Stimulated activated CD8-positive, alpha-beta memory T cell treated with anti-CD3 and anti-CD28 coated beads, Interleukin-4, amount 100 ng/mL, for 48 hours (primary cell): ENCODE data around the gene ZNF217.
"Not testable (repeated sequence)": the region's sequence is repeated elsewhere in the genome, so short reads cannot be mapped to it uniquely, and the experiment has no call there.

Experiments
- DNase-seq: peaks from one replicate; pipeline ENCODE4 v3.0.0-alpha.2; 2020

Gene ZNF217

DNA sequence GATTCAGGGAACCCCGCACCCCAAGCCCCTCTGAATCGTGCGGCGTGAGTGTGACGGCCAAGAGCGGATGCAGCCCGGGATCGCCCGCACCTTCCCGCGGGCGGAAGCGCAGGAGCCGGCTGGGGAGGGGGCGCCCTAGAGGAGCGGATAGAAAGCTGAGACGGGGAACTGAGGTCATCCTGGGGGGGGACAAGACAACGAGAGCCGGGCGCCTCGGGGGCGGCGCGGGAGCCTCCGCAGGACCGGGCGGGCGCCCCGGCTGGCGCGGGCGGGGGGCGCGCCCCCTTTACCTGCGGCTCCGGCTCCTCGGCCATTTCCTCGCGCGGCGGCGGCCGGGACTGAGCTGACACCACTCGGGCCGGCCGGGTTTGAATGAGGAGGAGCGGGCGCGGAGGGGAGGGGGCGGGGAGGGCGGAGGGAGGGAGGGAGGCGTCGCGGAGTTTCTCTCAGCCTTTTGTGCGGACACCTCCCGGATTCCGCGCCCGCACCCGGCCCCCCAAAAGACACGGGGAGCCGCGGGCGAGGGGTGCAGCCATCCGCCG, at the start of gene ZNF217:
TSS of gene ZNF217 (minus strand) at position 374 of the 542 bp plus-strand sequence. CDS start 11,013 bp downstream, outside the sequence.
- peak; percentile 81 for DNase-seq

DNA sequence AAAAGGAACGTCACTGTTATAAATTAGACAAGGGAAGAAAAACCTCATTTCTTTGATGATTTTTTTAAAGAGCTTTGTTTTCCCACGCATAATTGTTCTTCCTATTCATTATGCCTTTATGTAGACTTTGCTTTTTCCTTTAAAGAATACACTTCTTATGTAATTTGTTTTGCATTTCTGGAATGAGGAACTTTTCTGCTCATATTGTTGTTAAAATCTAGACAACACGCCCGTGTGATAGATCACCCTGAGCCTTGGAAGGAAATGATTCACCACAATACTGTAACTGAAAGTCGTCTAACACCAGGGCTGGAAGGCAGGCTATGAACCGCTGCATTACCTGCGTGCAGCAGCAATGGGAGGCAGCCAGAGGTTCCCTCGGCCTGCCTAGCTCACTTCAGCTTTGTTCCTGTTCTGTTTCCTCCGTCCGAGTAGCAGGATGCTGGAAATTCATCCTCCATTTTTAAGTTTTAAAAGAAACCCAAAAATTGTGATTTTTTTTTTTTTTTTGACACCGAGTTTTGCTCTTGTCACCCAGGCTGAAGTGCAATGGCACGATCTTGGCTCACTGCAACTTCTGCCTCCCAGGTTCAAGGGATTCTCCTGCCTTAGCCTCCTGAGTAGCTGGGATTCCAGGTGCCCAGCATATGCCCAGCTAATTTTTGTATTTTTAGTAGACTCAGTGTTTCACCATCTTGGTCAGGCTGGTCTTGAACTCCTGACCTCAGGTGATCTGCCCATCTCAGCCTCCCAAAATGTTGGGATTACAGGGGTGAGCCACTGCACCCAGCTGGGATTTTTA, 49.6 kb upstream of the ZNF217 start:
- peak; percentile 68 for DNase-seq

DNA sequence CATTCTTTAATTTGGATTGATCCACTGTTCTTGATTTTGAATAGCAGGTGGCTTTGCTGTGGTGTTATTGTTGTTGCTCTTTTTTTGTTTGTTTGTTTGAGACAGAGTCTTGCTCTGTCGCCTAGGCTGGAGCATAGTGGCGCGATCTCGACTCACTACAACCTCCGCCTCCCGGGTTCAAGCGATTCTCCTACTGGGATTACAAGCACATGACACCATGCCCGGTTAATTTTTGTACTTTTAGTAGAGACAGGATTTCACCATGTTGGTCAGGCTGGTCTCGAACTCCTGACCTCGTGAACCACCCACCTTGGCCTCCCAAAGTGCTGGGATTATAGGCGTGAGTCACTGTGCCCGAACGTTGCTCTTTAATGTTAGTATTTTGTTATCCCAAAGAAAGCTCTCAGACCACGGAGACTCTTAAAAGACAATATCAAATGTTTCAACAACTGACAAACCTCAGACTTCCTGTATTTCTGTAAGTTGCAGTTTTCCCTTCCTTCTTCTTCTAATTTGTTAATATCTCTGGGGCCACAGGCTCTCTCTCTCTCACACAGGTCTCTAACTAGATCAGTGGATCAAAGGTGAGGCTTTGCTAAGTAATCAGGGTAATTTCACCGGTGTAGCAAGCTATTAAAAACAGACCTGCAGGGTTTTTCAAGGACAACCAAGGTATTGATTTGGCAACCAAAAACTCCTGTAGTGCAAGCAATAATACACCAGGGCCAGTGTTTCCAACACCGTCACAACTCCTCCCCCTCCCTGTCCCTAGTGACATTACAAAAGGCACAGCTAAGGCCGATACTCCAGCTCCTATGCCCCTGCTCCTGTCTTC, 48.8 kb upstream of the ZNF217 start:
- peak; percentile 52 for DNase-seq

DNA sequence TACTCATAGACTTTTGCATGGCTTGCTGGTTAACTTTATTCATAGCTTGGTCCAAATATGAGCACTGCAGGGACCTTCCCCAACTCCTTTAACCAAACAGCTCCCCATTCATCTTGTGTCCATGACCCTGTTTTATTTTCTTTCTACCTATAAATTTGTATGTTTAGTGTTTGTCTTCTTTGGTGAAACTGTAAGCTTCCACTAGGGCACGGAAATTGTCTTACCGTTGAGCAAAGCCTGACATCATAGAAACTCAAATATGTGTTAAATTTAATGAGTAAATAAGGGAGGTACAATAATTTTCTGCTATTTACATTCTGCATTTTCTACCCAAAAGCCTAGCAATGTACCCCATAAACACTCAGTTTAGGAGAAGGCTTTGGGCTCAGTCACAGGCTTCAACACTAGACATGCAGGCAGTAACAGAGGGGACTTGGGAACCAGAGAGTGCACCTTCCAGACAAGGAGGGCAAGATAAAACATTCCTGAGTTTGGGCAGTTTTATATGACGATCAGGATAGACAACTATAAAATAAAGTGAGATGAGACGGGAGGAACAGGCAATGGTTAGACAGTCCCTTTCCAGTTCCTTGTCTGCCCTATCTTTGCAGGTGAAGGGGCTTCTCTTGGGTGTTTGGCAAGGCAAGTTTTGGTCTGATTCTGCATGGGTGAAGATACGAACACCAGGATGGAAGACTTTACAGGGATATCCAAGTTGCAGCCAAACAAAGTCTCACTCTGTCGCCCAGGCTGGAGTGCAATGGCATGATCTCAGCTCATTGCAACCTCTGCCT, 46.2 kb upstream of the ZNF217 start:
- no peak for DNase-seq

DNA sequence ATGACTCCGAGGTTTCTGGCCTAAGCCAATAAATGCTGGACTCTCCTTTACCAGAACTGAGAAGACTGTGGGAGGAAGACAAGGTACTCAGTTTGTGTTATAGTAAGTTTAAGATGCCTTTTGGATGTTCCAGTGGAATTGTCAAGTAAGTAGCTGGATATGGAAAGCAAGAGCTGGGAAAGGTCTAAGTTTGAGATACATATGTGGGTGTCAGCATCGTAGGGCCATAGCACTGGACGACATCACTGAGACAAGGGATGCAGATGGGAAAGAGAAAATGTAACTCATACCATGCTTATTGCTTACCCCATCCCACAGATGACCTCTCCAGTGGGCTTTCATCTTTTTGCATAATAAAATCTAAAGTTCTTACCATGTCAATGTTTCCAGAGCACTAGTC, 45.5 kb upstream of the ZNF217 start:
- no peak for DNase-seq

DNA sequence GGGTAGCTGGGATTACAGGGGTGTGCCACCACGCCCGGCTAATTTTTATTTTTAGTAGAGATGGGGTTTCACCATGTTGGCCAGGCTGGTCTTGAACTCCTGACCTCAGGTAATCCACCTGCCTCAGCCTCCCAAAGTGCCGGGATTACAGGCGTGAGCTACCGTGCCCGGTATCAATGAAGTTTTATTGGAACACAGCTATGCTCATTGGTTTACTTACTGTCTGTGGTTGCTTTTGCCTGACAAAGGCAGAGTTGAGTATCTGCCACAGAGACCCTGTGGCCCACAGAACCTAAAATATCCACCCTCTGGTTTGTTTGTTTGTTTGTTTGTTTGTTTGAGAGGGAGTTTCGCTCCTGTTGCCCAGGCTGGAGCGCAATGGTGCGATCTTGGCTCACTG, 43.7 kb upstream of the ZNF217 start:
- peak; percentile 5 for DNase-seq

DNA sequence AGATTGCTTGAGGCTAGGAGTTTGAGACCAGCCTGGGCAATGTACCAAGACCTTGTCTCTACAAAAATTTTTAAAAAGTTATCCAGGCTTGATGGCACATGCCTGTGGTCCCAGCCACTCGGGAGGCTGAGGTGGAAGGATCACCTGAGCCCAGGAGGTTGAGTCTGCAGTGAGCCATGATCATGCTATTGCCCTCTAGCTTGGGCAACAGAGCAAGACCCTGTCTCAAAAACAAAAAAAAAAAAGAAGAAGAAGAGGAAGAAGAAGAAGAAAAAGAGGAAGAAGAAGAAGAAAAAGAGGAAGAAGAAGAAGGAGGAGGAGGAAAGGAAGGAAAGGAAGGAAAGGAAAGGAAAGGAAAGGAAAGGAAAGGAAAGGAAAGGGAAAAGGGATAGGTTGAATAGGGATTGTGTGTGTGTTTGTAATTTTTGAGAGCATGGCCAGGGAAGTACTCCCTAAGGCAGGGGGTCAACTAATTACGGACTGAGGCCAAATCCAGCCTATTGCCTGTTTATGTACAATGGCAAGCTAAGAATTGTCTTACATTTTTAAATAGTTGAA, 43.0 kb upstream of the ZNF217 start:
- DNase-seq: peak; percentile 14

DNA sequence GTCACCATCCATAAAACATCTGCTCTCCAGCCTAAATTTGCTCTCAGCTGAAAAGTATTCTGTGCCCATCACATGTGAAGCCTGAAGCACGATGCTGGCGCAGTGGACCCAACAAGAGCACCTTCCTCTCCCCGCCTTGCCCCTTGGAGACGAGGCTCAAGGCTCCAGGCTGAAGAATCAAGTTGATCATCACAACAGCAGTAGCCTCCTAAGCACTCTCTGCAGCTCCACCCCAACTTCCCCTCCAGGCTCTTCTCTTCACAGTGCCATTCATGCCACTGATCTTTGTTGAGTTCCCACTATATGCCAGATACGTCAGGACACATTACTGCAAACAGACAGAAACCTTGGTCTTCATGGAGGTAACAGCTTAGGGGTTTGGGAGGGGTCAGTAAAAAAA, 41.6 kb upstream of the ZNF217 start:
- DNase-seq: peak; percentile 10

DNA sequence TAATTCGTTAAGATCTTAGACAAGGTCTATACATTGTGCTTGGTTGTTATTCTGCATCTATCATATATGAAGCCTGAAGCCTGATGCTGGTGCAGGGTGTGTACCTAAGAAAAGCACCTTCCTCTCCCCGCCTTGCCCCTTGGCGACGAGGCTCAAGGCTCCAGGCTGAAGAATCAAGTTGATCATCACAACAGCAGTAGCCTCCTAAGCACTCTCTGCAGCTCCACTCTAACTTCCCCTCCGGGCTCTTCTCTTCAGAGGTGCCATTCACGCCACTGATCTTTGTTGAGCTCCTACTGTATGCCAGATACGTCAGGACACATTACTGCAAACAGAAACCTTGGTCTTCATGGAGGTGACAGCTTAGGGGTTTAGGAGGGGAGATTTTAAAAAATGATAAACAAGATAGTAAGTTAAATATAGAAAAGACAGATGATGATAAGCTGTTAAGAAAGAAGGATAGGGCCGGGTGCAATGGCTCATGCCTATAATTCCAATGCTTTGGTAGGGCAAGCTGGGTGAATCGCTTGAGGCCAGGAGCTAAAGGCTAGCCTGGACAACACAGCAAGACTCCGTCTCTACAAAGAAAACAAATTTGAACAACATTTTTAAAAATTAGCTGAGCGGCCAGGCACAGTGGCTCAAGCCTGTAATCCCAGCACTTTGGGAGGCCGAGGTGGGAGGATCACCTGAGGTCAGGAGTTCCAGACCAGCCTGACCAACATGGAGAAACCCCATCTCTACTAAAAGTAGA, 38.4 kb upstream of the ZNF217 start:
- DNase-seq: peak; percentile 19

DNA sequence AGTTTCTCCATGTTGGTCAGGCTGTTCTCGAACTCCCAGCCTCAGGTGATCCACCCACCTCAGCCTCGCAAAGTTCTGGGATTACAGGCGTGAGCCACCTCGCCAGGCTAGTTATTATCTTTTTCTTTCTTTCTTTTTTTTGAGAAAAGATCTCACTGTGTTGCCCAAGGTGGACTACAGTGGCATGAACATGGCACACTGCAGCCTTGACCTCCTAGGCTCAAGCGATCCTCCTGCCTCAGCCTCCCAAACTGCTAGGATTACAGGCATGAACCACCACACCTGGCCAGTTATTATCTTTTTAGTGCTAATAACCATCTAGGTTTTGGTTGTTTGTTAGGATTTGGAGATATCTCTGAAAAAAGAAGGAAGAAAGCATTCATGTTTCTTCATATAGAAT, 35.8 kb upstream of the ZNF217 start:
- no peak for DNase-seq

DNA sequence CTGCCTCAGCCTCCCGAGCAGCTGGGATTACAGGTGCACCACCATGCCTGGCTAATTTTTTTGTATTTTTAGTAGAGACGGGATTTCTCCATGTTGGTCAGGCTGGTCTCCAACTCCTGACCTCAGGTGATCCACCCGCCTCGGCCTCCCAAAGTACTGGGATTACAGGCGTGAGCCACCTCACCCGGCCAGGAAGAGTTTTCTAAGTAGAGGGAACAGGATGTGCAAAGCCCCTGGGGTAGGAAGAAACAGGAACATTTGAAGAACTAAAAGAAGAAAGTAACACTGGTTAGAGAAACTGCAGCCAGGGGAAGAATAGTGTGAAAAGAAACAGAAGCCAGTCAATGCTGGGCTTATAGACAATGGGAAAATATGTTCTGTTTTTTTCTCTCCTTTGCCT, 35.1 kb upstream of the ZNF217 start:
- not testable (repeated sequence) for DNase-seq

DNA sequence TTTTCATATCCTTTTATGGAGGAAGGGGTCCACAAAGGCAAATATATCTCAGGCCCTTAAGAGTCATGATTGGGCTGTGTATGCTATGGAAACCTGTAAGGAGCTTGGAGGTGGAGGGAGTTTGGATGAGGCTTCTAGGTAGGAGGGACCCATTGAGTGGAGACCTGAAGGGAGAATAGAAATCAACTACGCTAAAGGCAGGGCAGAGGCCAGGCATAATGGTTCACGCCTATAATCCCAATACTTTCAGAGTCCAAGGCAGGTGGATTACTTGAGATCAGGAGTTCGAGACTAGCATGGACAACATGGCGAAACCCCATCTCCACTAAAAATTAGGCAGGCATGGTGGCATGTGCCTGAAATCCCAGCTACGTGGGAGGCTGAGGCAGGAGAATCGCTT, 34.4 kb upstream of the ZNF217 start:
- no peak for DNase-seq

DNA sequence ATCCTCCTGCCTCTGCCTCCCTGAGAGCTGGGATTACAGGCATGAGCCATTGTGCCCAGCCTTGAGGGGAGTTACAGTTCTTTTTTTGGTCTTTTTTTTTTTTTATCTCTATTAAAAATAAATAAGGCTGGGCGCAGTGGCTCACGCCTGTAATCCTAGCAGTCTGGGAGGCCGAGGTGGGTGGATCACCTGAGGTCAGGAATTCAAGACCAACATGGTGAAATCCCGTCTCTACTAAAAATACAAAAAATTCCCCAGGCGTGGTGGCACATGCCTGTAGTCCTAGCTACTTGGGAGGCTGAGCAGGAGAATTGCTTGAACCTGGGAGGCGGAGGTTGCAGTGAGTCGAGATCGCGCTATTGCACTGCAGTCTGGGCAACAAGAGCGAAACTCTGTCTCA, 33.4 kb upstream of the ZNF217 start:
- DNase-seq: not testable (repeated sequence)

DNA sequence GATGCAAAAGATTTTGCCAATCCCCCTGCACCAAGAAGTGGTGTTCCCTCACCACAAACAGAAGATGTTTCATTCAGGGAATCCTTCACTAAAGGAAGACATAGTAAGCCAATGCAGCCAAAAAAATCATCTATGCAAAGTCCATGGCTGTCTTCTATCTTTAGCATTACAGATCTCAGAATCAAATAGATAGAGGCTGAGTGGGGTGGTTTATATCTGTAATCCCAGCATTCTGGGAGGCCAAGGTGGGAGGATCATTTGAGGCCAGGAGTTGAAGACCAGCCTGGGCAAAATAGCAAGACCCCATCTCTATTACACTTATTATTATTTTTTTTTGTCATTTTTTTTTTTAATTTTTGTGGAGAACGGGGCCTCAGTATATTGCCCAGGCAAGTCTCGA, 32.9 kb upstream of the ZNF217 start:
- no peak for DNase-seq

DNA sequence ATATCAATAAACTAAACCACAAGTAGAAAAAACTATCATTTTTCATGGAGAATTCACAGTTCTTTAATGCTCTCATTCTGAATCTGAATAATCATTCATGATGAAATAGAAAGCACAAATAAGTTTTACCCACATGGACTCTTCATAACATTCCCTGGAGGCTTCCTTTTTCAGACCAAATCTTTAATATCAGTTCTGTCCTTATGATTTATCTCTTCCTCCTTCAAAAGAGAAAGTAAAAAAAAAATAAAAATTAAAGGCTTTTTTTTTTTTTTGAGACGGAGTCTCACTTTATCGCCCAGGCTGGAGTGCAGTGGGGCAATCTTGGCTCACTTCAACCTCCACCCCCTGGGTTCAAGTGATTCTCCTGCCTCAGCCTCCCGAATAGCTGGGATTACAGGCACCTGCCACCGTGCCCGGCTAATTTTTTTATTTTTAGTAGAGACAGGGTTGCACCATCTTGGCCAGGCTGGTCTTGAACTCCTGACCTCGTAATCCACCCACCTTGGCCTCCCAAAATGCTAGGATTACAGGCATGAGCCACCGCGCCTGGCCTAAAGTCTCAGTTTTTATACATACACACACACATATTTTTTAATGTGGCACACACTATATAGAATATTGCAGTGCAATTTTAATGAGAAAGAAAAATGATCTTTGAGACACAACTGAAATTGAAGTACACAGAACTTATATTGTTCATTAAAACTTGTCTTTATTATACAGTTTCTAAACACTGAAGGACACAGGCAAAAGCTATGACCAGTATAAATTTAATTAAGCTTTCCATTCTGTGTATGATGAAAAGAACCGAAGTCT, 31.9 kb upstream of the ZNF217 start:
- no peak for DNase-seq

DNA sequence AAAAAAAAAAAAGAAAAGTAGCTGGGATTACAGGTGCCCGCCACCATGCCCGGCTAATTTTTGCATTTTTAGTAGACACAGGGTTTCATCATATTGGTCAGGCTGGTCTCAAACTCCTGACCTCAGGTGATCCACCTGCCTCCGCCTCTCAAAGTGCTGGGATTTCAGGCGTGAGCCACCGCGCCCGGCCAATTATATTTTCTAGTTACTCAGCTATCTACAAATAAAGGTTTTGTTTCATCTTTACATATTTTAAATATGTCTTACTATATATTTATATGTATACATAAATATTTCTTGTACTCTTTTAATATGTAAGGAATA, 31.2 kb upstream of the ZNF217 start:
- not testable (repeated sequence) for DNase-seq

DNA sequence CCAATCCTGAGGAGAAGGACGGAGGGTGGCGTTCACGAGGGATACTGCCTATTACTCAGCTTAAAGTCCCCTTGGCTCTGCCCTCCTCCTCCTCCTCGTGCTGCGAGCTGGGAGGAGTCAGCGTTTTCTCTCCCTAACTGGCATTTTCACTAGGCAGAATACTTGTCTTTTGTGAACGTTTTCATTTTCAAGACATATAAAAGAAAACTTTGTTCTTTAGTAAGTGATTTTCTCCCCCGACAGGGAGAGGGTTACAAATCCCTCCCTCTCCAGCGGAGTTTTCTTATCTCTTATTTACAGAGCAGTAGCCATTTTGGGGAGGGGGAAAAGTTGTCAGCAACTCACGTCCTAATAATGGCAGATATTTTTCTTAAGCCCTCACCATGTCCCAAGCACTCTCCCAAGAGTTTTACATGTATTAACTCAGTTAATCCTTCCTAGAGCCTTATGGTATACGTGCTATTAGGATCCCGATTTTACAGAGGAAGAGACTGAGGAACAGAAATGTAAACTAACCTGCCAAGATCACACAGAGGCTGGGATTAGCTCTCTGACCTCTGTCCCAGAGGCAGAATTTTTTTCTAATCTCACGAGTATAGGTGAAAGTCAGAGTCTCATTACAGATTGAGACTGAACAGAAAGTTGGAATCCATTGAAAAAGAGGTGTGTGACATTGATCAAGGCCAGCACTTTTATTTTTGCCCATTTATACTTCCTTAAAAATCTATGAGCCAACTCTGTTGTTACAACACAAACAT, 30.0 kb upstream of the ZNF217 start:
- peak; percentile 55 for DNase-seq

DNA sequence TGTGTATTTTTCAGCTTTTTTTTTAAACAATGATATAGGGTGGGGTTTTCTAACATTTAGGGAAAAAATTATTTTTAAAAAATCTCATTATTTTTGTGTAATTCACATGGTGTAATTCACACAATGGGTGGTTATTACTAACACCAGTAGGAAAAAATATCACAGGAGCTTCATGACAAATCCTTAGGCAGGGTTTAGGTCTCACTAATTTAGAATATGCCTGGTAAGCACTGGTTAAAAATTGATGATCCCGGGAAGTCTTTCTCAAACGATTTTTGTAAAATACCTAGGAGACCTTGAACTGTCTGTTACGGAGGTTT, 29.5 kb upstream of the ZNF217 start:
- DNase-seq: no peak

DNA sequence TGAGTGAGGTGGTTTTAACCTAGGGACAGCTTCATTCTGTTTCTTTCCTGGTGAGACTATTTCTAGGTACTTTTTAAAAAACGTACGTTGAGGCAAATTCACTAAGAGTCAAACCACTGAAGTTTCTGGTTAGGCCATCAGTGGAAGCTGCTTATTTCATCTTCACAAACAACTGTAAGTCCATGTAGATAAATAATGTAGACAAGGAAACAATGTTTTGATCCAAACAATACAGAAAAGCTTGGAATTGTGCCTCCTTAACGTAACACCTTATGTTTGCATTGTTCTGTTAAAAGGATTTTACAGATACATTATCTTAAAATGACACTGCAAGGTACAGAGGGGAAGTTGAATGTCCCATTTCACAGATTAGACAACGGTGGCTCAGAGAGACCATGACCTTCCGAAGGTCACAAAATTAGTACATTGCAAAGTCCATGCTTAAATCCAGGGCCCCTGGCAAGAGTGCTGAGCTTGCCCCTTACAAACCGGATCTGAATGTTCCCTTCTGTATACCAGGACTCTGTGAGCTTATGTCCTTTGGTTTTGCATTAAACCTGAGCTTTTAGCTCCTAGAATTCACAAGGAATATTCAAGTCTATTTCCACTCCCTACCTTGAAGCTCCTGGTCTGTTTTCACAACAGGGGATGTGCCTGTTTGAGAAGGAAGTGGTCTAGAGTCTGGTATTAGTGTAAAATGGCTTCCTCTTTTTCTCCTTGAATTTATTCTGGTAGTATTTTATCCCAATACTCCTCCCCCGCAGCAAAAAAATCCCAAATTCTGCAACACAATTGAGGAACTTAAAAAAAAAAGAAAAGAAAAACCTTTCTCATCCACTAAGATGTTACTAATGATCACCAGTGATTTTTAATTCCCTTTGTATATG, 28.9 kb upstream of the ZNF217 start:
- no peak for DNase-seq
